ENCODE data around the gene LRMDA.

GRCh38 chr10:75444781-75445386 lies 13.5 kb downstream of the LRMDA start:
- TF ChIP-seq CTCF (IDR thresholded peaks at IDR 0.05): no peak
- no peak for TF ChIP-seq POLR2A (IDR thresholded peaks at IDR 0.05)
